Right lobe of liver (tissue), 4 donors: ENCODE measurements around the gene KLK10.

Experiments
- POLR2A ChIP-seq: fragments of 450-650 bp; IDR thresholded peaks from one replicate; pipeline ENCODE4 v1.6.1; 2017; ENCODE audit warnings: antibody characterized with exemption, mild to moderate bottlenecking
- TF ChIP-seq, protein P1 (sequence below), 4 donors: fragments of 200-600 bp in 3 of 4; fragments of 450-650 bp in 1 of 4; IDR thresholded peaks; one replicate each; pipeline versions ENCODE4 v1.5.1 to v1.8.0; 2016 to 2022; ENCODE audit warnings: antibody characterized with exemption in 4 of 4, mild to moderate bottlenecking in 2 of 4
- donor health status: DM: no; HTN: no; CAD: no.
- donor health status: DM: no; HTN: no; CAD: no.
- donor health status: DM: no; HTN: yes; CAD: no.

DNA sequence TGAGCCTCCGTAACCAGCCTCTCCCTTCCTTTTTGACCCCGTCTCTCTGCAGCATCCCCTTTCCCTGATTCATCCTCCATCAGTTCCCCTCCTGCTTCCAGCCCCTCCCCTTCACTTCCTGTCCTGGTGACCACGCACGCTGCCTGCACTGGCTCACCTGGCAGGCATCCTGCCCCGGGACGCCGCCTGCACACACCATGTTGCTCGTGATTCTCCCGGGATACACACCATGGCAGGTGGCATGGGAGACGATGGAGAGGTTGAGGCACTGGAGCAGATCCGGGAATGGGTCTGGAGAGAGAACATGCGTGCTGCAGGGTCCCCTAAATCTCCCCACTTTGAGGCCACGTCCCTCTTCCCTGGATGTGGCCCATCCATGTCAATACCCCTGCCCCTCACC is 11.1 kb upstream of the KLK10 start:
- TF ChIP-seq, protein P1, sequence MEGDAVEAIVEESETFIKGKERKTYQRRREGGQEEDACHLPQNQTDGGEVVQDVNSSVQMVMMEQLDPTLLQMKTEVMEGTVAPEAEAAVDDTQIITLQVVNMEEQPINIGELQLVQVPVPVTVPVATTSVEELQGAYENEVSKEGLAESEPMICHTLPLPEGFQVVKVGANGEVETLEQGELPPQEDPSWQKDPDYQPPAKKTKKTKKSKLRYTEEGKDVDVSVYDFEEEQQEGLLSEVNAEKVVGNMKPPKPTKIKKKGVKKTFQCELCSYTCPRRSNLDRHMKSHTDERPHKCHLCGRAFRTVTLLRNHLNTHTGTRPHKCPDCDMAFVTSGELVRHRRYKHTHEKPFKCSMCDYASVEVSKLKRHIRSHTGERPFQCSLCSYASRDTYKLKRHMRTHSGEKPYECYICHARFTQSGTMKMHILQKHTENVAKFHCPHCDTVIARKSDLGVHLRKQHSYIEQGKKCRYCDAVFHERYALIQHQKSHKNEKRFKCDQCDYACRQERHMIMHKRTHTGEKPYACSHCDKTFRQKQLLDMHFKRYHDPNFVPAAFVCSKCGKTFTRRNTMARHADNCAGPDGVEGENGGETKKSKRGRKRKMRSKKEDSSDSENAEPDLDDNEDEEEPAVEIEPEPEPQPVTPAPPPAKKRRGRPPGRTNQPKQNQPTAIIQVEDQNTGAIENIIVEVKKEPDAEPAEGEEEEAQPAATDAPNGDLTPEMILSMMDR (IDR thresholded peaks at IDR 0.05): no peak
- TF ChIP-seq POLR2A: no peak
